GM12874 (cell line): ENCODE measurements around the gene RASL10B.

Experiments used
- CTCF ChIP-seq: IDR thresholded peaks from 2 replicates; pipeline ENCODE4 v1.5.1; 2011; ENCODE audit warnings: low read depth, mild to moderate bottlenecking, control low read depth, low read length, moderate library complexity; ENCODE audit not compliant: insufficient read depth

RASL10B gene

GRCh38 chr17:35750526-35751395, 19.3 kb downstream of the RASL10B start:
- TF ChIP-seq CTCF = no peak

- TF ChIP-seq CTCF = no peak
Observed at GRCh38 chr17:35752471-35752870, 21.0 kb downstream of the RASL10B start.

GRCh38 chr17:35752945-35753764, 21.7 kb downstream of the RASL10B start, which contains the start of gene GAS2L2:
TSS of gene GAS2L2 (minus strand) at chr17:35753239. CDS start at chr17:35752850, 389 bp downstream.
- TF ChIP-seq CTCF = no peak

- TF ChIP-seq CTCF = no peak
Observed at GRCh38 chr17:35757243-35757642, 25.8 kb downstream of the RASL10B start.

GRCh38 chr17:35760587-35760986, 29.1 kb downstream of the RASL10B start, which contains the start of gene C17orf50:
TSS of gene C17orf50 (plus strand) at chr17:35760887. CDS start at chr17:35760942, 55 bp downstream.
- TF ChIP-seq CTCF = no peak

- no peak for TF ChIP-seq CTCF
Observed at GRCh38 chr17:35761601-35762000, 30.2 kb downstream of the RASL10B start.

GRCh38 chr17:35763767-35764122, 32.3 kb downstream of the RASL10B start:
- no peak for TF ChIP-seq CTCF
